Central memory CD8-positive, alpha-beta T cell (primary cell): ENCODE measurements around the gene GID8.

Source experiments
- ATAC-seq: fragments of 150-1000 bp; cut with Tn5 transposase; replicated peaks from 2 replicates; pipeline ENCODE4 v1.10.0; 2022; ENCODE audit warnings: mild to moderate bottlenecking, moderate FRiP score, moderate number of reproducible peaks; ENCODE audit not compliant: poor library complexity, severe bottlenecking; ENCODE audit errors: extremely low read depth
- DNase-seq, 2 donors: peaks; one replicate each; pipeline ENCODE4 v3.0.0; 2021; ENCODE audit warnings: low spot score in 2 of 2
- H3K27ac Mint-ChIP-seq: one replicate; pipeline ENCODE4 v1.8.0; 2022; ENCODE audit warnings: low read depth, mild to moderate bottlenecking, moderate library complexity, mixed read lengths
- H3K27me3 Mint-ChIP-seq: one replicate; pipeline ENCODE4 v1.8.0; 2022; ENCODE audit warnings: mixed read lengths
- H3K36me3 Mint-ChIP-seq: one replicate; pipeline ENCODE4 v1.8.0; 2022; ENCODE audit warnings: mild to moderate bottlenecking, moderate library complexity, mixed read lengths; ENCODE audit not compliant: insufficient read depth
- H3K4me1 Mint-ChIP-seq: one replicate; pipeline ENCODE4 v1.8.0; 2022; ENCODE audit warnings: mixed read lengths
- H3K4me3 Mint-ChIP-seq: one replicate; pipeline ENCODE4 v1.8.0; 2022; ENCODE audit warnings: mild to moderate bottlenecking, moderate library complexity, mixed read lengths
- H3K9me3 Mint-ChIP-seq: one replicate; pipeline ENCODE4 v1.8.0; 2022; ENCODE audit warnings: mixed read lengths

GID8 gene

DNA sequence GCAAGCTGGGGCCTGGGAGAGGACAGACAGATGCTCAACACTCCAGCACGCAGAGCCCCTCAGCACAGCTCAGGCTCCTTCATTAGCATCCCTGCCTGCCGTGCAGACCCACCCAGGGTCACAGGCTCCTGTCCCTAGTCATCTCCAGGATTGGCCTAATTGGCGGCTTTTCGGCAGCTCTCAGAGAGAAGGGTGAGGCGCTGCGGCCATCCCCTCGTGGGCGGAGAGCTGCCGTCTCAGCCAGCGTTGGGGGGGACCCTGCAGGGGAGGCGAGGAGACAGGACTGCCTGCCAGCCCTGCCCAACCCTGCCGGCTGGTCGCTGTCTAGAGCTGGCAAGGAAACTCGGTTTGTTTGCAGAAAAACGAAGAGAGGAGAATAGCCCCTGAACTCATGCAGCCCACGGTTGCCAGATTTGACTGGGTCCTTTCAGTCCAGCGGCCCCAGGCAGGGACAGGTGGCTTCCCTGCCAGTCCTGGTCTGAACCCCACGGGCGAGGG is 42.0 kb downstream of the GID8 start:
- Mint-ChIP-seq H3K27ac (no peak overlapping the region), H3K4me1 (peaks cover 32% of the 10 kb centered on the region), H3K9me3 (no peaks in the 10 kb centered on the region), H3K27me3 (peaks cover 69% of the 10 kb centered on the region), H3K4me3 (no peak overlapping the region), H3K36me3 (peaks cover 8% of the 10 kb centered on the region)
- ATAC-seq = no peak
- DNase-seq = no peak

DNA sequence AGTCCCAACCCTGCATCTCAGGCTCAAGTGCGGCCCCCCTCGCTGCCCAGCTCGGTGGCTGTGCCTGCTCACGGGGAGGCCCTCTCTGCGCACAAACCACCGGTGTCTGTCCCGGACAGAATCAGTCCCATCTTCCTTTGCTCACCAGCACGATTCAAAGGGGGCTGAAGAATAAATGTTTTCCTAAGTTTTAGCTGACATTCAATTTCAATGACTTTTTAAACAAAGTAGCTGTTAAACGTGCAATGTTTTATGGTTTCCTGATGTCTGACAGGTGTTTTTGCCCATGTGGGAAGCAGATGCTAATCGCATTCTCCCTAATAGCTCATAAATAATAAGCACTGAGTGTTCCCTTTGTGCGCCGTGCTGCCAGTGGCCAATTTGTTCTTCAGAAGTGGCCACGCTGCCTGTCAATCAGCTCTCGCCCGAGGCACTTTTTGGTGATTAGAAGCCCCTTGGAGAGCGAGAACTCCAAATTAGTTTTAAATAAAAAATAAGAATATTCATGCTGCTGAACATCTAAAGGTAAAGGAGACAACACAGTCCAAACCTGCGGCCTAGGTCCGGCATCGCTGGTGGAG is 42.5 kb downstream of the GID8 start:
- Mint-ChIP-seq H3K27ac (no peak overlapping the region), H3K27me3 (peaks cover 71% of the 10 kb centered on the region), H3K9me3 (no peaks in the 10 kb centered on the region), H3K4me1 (peaks cover 32% of the 10 kb centered on the region), H3K36me3 (peaks cover 8% of the 10 kb centered on the region), H3K4me3 (no peak overlapping the region)
- ATAC-seq (no peak), DNase-seq (no peak)

DNA sequence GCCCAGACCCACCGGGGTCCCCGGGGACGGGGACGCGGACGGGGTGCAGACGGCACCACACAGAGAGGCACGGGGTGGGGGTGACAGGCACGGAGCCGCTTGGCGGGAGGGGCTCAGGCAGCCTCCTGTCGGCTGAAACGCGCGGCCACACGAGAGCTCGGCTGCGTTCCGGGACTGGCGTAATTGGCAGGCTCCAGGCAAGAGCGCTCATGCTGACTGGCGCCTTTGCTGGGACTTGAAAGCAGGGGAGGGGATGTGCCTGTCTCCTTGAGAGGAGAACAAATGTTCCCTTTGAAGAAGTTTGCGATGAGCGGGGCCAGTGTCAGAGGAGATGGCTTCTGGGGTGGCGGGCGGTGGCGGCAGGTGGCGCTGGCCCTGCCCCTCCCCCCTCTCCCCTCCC is 43.0 kb downstream of the GID8 start:
- Mint-ChIP-seq H3K9me3 (no peaks in the 10 kb centered on the region), H3K27me3 (peaks cover 75% of the 10 kb centered on the region), H3K4me1 (peaks cover 32% of the 10 kb centered on the region), H3K4me3 (peak overlapping the region; percentile 54), H3K36me3 (peaks cover 8% of the 10 kb centered on the region), H3K27ac (no peak overlapping the region)
- peak in 1 of 2 donors; percentile 37 for DNase-seq
- ATAC-seq = no peak

DNA sequence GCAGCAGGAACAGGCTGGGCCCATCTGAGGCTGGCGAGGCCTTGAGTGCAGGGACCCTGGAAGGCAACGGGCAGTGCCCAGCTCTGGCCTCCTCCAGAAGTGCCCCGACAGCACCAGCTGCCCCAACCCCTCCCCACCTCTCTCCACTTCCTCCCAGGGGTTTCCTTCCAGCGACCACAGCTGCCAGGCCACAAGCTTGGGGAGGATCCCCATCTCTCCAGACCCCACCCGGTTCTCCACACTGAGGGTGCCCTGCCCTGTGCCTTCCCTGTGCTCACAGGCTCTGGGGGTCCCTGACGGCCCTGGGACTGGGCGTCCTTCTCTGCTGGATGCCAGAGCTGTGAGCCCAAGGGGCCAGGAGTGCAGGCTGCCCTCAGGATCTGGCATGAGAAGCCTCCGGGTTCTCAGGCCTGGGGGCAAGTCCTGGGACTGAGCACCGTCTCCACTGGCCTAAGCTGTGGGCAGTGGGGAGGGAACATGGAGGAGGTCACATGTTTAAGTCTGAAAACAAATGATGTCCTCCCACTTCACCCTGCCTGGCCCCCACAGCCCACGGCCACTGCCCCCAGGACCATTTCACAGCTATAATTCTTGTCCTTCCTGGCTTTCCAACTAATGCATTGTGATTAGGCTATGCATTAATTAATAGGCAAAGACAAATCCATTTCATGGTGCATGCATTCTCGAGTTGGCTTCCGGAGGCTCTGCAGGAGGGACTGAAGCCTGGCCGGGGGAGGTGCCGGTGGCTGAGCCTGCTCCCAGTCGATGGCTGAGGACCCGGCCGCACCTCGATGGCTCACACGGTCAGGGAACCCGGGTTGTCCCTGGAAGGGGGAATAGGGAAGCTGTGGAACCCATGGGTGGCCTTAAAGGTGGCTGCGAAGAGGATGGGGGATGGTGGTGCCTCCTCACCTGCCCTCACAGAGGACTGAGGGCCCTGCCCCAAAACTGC is 44.5 kb downstream of the GID8 start:
- ATAC-seq (no peak), DNase-seq (no peak)
- Mint-ChIP-seq H3K27ac (no peak overlapping the region), H3K27me3 (peaks cover 81% of the 10 kb centered on the region), H3K4me1 (peaks cover 32% of the 10 kb centered on the region), H3K36me3 (peaks cover 8% of the 10 kb centered on the region), H3K9me3 (no peaks in the 10 kb centered on the region), H3K4me3 (no peak overlapping the region)

DNA sequence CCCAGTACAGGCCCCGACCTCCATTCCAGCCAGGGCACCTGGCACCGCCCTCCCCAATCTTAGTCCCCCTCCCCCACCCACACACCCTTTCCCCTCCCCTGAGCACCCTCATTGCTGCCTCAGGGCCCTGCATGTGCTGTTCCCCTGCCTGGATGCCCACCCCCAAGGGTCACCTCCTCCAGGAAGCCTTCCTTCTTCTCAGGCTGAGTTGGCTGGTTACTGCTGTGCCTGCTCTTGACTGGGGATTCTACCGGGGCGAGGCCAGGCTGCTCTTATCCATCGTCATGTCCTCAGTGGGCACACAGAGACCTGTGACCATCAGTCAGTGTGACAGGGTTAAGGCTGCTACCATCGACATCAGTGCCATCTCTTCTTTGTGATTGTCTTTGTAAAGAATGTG is 45.3 kb downstream of the GID8 start:
- Mint-ChIP-seq H3K4me3 (no peak overlapping the region), H3K36me3 (peaks cover 4% of the 10 kb centered on the region), H3K27me3 (peaks cover 79% of the 10 kb centered on the region), H3K4me1 (peaks cover 25% of the 10 kb centered on the region), H3K27ac (no peak overlapping the region), H3K9me3 (no peaks in the 10 kb centered on the region)
- DNase-seq (no peak), ATAC-seq (no peak)

DNA sequence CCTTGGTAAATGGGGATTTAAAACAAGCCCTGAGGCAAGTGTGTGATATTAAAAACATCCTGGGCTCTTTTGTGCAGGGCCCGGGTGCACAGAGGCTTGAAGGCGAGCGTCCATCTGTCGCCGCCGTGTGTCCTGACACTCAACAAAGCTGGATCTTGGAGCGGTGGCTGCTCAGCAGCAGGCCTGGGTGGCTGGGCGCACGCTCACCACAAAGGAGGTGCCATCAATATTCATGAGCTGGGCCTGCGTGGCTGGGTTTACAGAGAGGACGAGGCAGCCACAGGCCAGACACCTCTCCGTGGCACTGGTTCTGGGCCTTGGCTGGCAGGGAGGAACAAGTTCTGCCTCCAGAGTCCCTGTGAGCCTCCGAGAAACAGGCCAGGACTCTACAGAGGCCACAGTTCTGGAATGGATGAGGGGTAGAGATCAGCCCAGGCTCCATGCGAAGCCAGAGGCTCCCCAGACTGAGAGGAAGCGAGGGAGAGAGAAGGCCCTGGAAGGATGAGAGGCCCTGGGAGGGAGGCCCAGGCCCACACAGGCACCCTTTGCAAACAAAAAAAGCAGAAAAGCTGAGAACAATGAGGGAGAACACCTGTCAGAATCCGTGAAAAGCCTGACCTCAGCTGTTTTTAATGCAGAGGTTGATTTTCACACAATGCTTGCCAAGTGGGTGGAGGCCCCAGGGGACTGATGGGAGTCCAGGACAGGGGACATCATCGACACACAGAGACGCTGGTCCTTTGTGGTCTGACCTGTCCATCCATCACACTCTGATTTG is 46.9 kb downstream of the GID8 start:
- Mint-ChIP-seq H3K9me3 (no peaks in the 10 kb centered on the region), H3K27me3 (peaks cover 62% of the 10 kb centered on the region), H3K36me3 (peaks cover 7% of the 10 kb centered on the region), H3K4me3 (no peak overlapping the region), H3K27ac (no peak overlapping the region), H3K4me1 (peaks cover 20% of the 10 kb centered on the region)
- ATAC-seq = no peak
- no peak for DNase-seq

DNA sequence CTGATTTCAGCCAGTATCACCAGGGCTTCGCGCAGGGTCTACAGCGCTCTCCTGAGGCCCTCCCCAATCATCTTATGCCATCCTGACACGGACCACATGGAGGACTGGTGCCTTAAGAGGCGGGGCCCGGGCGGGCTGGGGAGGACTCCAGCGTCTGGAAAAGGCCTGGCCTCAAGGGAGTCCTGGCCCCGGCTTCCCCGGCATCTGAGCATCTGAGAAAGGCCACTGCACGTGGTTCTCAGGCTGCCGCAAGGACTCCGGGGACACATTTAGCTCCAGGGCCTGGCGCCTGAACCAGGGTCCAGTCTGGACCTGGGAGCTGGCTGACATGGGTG is 47.5 kb downstream of the GID8 start:
- Mint-ChIP-seq H3K4me1 (peaks cover 20% of the 10 kb centered on the region), H3K36me3 (peaks cover 7% of the 10 kb centered on the region), H3K4me3 (no peak overlapping the region), H3K27me3 (peaks cover 57% of the 10 kb centered on the region), H3K27ac (no peak overlapping the region), H3K9me3 (no peaks in the 10 kb centered on the region)
- ATAC-seq (no peak), DNase-seq (no peak)

DNA sequence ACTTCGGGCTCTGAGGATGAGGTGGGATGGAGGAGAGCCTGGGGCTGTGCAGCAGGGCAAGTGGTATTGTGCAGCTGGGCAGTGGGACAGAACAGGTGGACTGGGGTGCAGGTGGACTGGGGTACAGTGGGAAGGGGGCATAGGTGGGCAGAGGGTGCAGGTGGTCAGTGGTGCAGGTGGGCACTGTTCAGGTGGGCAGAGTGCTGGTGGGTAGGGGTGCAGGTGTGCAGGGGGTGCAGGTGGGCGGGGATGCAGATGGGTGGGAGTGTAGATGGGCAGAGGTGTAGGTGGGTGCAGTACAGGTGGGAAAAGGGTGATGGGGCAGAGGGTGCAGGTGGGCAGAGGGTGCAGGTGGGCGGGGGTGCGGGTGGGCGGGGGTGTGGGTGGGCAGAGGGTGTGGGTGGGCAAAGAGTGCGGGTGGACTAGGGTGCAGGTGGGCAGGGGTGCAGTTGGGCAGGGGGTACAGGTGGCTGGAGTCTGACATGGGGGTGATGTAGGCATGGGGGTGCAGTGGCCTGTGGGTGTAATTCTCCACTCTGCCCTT is 48.4 kb downstream of the GID8 start:
- ATAC-seq (no peak), DNase-seq (no peak)
- H3K4me1 Mint-ChIP-seq = peaks cover 14% of the 10 kb centered on the region
- no peaks in the 10 kb centered on the region for H3K9me3 Mint-ChIP-seq
- no peak overlapping the region for H3K27ac Mint-ChIP-seq
- H3K36me3 Mint-ChIP-seq = peaks cover 5% of the 10 kb centered on the region
- no peak overlapping the region for H3K4me3 Mint-ChIP-seq
- peaks cover 55% of the 10 kb centered on the region for H3K27me3 Mint-ChIP-seq

DNA sequence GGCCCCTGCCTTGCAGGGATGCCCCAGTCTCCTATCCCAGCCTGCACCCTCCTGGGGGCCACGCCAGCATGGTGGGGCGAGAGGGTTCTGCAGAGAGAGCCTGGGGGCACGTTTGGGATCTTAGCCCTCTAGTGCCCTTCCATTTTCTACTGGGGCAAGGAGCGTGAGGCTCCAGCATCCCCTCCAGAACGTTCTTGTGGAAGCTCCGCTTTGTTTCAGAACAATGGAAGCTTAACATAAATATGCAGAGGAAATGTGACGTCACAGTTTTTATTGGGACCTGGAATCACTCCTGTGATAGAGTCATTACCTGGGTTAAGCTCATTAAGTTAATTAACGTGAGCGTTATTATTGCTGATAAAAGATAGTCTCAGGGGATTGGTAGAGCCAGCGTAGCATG is 49.2 kb downstream of the GID8 start:
- Mint-ChIP-seq H3K4me3 (no peak overlapping the region), H3K4me1 (peaks cover 6% of the 10 kb centered on the region), H3K27me3 (peaks cover 55% of the 10 kb centered on the region), H3K36me3 (peaks cover 5% of the 10 kb centered on the region), H3K9me3 (no peaks in the 10 kb centered on the region), H3K27ac (no peak overlapping the region)
- ATAC-seq = no peak
- no peak for DNase-seq

DNA sequence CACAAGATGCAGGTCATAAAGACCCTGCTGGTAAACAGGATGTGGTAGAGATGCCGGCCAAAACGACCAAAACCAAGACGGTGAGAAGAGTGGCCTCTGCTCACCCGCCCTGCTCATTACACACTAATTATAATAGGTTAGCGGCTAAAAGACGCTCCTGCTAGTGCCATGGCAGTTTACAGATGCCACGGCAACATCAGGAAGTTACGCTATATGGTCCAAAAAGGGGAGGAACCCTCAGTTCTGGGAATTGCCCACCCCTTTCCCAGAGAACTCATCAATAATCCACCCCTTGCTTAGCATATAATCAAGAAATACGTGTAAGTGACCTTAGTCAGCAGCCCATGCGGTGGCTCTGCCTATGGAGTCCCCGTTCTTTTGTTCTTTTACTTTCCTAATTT is 51.3 kb downstream of the GID8 start:
- no peak for DNase-seq
- Mint-ChIP-seq H3K4me3 (peak overlapping the region; percentile 47), H3K9me3 (no peaks in the 10 kb centered on the region), H3K27me3 (peaks cover 46% of the 10 kb centered on the region), H3K36me3 (peaks cover 3% of the 10 kb centered on the region), H3K4me1 (no peaks in the 10 kb centered on the region), H3K27ac (no peak overlapping the region)
- ATAC-seq = no peak

DNA sequence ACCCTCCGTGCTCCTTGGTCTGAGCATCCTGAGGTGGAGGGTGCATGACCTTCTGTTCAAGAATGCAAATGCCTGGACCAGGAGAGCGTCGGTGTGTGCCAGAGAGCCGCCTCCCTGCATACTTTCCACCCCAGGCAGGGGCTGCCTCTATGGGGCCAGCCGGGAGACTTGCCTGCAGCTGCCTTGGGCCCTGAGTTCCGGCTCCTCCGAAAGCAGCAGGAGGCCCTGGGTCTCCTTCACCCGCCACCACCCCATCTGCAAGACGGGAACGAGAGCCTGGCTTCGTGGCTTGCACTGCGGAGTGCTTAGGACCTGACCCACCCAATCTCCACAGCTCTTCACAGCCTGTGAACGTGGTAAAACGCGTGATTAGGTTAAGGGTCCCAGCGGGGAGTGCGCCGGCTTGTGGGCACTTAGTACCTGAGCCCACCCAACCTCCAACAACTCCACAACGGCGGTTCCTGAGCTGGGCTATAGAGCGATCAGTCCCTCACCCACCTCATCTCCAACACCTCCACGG is 52.4 kb downstream of the GID8 start:
- no peak for ATAC-seq
- DNase-seq = no peak
- Mint-ChIP-seq H3K4me1 (no peaks in the 10 kb centered on the region), H3K27me3 (peaks cover 48% of the 10 kb centered on the region), H3K27ac (no peak overlapping the region), H3K36me3 (peaks cover 3% of the 10 kb centered on the region), H3K4me3 (no peak overlapping the region), H3K9me3 (no peaks in the 10 kb centered on the region)

DNA sequence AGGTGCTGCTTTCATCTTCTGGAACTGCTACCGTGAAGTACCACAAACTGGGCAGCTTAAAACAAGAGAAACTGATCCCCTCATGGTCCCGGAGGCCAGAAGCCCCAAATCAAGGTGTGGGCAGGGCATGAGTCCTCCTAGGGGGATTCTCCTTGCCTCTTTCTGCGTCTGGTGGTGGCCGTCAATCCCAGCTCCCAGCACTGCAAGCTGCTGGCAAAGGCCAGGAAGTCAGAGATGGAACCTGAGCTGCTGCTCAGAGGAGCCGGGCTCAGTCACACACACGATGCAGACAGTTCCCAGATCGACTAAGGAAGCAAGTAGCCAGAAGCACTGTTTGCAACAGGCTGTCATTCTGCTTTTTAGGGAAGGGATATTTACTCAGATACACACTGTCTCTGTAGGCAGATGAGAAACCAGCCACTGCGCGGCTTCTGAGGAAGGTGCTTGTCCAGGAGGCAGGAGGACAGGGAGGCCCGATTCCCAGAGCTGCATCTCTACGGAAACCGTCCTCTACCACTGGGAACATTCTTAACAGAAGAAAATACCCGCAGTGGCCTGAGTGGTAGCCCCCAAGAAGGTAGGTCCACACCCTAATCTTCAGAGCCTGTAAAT is 53.4 kb downstream of the GID8 start:
- Mint-ChIP-seq H3K27me3 (peaks cover 50% of the 10 kb centered on the region), H3K36me3 (peaks cover 3% of the 10 kb centered on the region), H3K4me3 (no peak overlapping the region), H3K9me3 (no peaks in the 10 kb centered on the region), H3K4me1 (no peaks in the 10 kb centered on the region), H3K27ac (no peak overlapping the region)
- no peak for DNase-seq
- ATAC-seq = no peak
